HFFc6 (cell line): Measurements from ENCODE around the gene DFFA. TPM values are rescaled to one million over a fixed set of nuclear protein-coding genes. Genes with fewer than 3 reads are reported as not detected.
A peak's percentile ranks its signal among the peaks of the same experiment; 100 is the strongest.

Source experiments
- DNase-seq: peaks from one replicate; pipeline ENCODE4 v3.0.0-alpha.2; 2018
- H3K27ac Mint-ChIP-seq: 2 replicates; pipeline ENCODE4 v1.8.0; 2020; ENCODE audit warnings: mild to moderate bottlenecking, mixed read lengths
- H3K27me3 Mint-ChIP-seq: 2 replicates; pipeline ENCODE4 v1.8.0; 2021; ENCODE audit warnings: mild to moderate bottlenecking, moderate library complexity, mixed read lengths; ENCODE audit not compliant: insufficient read depth
- H3K36me3 Mint-ChIP-seq: 2 replicates; pipeline ENCODE4 v1.8.0; 2021; ENCODE audit warnings: low read depth, mixed read lengths
- H3K4me1 Mint-ChIP-seq: 2 replicates; pipeline ENCODE4 v1.8.0; 2020; ENCODE audit warnings: low read depth, mixed read lengths
- H3K4me3 Mint-ChIP-seq: 2 replicates; pipeline ENCODE4 v1.8.0; 2020; ENCODE audit warnings: mild to moderate bottlenecking, moderate library complexity, mixed read lengths
- H3K9me3 Mint-ChIP-seq: 2 replicates; pipeline ENCODE4 v1.8.0; 2020; ENCODE audit warnings: mild to moderate bottlenecking, mixed read lengths
- total RNA-seq, 6 experiments: library from RNA; stranded (reverse); fragmentation: NEBNext Ultra II Directional; extraction: Animal tissue kit (Norgen Biotek cat#: 25700); gene quantifications; 2 replicates in 1 of 6; 3 replicates in 5 of 6; pipeline ENCODE4 v1.2.3, GENCODE V29; 2021
- TF ChIP-seq, protein P1 (sequence below): fragments of 200-600 bp; sonication (generic); IDR thresholded peaks from 2 replicates; pipeline ENCODE4 v1.5.0; 2021; ENCODE audit warnings: antibody characterized with exemption, mild to moderate bottlenecking

Gene DFFA
- total RNA-seq, 6 experiments from 2014 or later = 44.1 to 58.6 (median 48.4) TPM

DNA sequence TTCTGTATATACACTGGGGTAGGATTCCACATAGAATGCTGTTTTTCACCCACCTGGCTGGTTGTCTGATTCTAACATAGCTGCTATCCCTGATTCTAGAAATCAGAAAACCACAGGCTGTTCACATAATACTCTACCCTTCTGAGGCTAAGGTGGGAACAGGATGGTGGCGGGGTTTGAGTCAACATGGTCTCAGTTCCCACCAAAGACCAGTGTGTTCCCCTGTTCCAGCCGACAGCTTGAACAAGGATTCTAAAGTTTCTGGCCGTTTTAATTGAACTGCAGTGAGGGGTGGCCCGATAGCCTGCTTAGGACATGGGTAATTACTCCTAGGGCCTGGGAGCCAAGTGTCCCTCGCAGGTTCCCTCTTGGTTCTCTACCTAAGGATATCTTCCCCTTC, 40.9 kb upstream of the DFFA start:
- H3K9me3 Mint-ChIP-seq = no peaks in the 10 kb centered on the region
- H3K4me3 Mint-ChIP-seq = no peak overlapping the region
- H3K27me3 Mint-ChIP-seq = peaks cover 4% of the 10 kb centered on the region
- H3K36me3 Mint-ChIP-seq = no peaks in the 10 kb centered on the region
- no peak for DNase-seq
- TF ChIP-seq, protein P1, sequence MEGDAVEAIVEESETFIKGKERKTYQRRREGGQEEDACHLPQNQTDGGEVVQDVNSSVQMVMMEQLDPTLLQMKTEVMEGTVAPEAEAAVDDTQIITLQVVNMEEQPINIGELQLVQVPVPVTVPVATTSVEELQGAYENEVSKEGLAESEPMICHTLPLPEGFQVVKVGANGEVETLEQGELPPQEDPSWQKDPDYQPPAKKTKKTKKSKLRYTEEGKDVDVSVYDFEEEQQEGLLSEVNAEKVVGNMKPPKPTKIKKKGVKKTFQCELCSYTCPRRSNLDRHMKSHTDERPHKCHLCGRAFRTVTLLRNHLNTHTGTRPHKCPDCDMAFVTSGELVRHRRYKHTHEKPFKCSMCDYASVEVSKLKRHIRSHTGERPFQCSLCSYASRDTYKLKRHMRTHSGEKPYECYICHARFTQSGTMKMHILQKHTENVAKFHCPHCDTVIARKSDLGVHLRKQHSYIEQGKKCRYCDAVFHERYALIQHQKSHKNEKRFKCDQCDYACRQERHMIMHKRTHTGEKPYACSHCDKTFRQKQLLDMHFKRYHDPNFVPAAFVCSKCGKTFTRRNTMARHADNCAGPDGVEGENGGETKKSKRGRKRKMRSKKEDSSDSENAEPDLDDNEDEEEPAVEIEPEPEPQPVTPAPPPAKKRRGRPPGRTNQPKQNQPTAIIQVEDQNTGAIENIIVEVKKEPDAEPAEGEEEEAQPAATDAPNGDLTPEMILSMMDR = no peak
- peaks cover 87% of the 10 kb centered on the region for H3K4me1 Mint-ChIP-seq
- peak overlapping the region; percentile 51 for H3K27ac Mint-ChIP-seq

DNA sequence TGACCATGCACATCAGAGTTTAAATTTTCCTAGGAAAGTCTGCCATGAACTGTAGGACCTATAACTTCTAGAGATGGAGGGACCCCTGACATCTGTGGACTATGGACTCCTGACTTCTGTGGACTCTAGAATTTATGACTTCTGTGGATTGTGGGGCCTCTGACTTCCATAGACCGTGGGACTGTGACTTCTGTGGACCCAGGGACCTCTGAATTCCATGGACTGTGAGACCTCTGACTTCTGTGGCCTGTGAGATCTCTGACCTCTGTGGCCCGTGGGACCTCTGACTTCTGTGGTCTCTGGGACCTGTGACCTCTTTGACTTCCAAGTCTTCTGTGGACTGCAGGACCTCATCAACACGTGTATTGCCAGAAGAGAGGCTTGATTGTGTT, 39.2 kb upstream of the DFFA start:
- no peak for DNase-seq
- Mint-ChIP-seq H3K27ac (peak overlapping the region; percentile 96), H3K4me3 (peak overlapping the region; percentile 80), H3K9me3 (no peaks in the 10 kb centered on the region), H3K4me1 (peaks cover 85% of the 10 kb centered on the region), H3K27me3 (no peaks in the 10 kb centered on the region; the same call in none of the 2 replicates), H3K36me3 (no peaks in the 10 kb centered on the region)
- TF ChIP-seq, protein P1 = no peak

DNA sequence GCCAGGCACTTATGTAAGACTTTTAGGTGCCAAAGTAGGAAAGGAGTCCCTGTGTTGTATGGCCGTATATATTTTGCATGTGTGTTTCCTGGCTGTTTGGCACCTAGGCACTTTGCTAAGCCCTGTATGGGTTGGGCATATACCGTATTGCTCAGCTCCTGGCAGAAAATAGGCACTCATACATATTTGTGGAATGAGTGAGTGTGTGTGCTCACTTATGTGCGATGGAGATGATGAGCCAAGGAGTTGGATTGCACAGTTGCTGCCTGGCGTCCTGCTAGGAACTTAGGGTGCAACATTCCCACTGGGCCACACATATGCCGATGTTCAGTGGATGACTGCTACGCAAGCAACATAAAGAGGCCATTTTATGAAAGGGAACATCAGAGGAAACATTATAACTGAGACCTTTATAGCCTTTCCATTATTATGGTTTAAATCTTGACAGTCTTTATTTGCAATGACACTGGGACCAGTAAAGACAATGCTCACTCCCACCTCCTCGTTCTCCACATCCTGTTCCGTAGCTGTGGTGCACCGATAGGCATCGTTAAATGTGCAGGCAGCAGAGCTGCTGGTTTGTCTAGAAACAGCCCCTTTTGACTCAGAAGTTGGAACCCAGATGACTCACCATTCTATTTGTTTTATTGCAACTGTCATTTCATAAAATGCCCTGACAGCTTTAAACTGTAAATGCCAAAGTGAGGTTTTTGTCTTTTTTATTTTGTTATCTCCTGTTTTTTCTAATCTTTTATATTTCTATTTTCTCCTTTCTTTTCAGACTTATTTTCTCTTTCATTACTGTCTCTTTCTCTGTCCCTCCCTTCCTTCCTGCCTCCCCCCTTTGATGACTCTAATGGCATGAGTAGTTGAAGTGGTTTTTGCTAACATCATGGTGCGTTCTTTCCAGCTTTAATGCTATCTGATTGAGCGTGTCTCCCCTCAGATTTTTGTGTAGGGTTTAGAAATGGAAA, 38.5 kb upstream of the DFFA start:
- H3K4me3 Mint-ChIP-seq = peak overlapping the region; percentile 80

DNA sequence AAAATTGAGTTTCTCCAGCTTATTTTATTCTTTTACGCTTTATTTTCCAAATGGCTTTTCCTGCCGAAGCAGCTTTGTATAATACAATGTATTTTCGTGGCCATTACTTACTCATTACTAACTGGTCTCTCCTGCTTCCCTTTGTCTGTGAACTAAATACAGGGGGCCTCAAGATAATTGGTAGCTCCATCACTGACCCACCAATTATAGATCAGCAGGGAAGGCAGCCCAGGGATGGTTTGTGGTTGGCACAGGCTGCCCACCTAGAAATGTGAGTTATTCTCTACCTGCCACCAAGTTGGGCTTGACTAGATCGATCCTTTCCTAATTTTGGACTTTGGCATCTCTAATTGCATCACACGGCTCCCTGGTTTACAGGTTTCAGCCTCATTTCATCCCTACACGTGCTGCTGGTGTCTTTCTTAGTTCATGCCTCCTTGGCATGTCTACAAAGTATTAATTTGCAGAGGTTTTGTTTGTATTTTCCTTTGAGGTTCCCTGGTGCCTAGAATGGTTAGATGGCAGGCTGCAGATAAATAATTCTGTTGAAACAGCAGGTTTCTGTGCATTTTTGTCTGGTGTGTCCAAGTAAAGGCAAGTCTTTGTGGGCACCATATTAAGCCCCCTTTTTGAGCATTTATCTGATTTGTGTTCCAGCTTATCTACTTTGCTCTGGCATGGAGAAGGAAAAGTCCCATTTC, 37.6 kb upstream of the DFFA start:
- H3K27me3 Mint-ChIP-seq = no peaks in the 10 kb centered on the region; the same call in 1 of the 2 replicates
- H3K4me3 Mint-ChIP-seq = peak overlapping the region; percentile 80
- TF ChIP-seq, protein P1 = no peak
- DNase-seq = no peak
- no peaks in the 10 kb centered on the region for H3K36me3 Mint-ChIP-seq
- H3K27ac Mint-ChIP-seq = peak overlapping the region; percentile 96
- H3K4me1 Mint-ChIP-seq = peaks cover 73% of the 10 kb centered on the region
- no peaks in the 10 kb centered on the region for H3K9me3 Mint-ChIP-seq

More for the DNA sequence above, 38.5 kb upstream of the DFFA start:
- TF ChIP-seq, protein P1 = no peak
- Mint-ChIP-seq H3K36me3 (no peaks in the 10 kb centered on the region), H3K27me3 (no peaks in the 10 kb centered on the region; the same call in none of the 2 replicates), H3K4me1 (peaks cover 78% of the 10 kb centered on the region), H3K27ac (peak overlapping the region; percentile 96), H3K9me3 (no peaks in the 10 kb centered on the region)
- DNase-seq = peak; percentile 94

DNA sequence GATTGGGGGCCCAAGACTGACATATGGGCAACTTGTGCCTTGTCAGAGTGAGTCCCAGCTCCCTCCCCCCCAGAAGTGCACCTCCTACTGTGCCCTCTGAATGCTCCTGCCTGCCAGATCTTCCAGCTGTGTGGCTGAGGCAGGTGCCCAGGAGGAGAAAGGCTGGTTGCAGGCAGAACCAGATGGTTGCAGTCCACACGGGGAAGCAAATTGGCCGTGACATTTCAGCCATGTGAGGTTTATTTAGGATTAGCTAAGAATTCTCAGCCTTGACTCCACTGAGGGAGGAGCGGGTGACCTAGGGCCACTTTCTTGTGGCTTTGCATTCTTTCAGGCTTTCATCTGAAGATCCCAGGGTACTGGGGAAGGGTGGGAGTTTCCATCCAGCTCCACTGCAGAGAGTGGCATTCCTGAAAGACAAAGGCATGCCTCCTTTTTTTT, 36.2 kb upstream of the DFFA start:
- TF ChIP-seq, protein P1 = no peak
- Mint-ChIP-seq H3K9me3 (no peaks in the 10 kb centered on the region), H3K4me1 (peaks cover 60% of the 10 kb centered on the region), H3K36me3 (no peaks in the 10 kb centered on the region), H3K4me3 (no peak overlapping the region), H3K27ac (no peak overlapping the region), H3K27me3 (no peaks in the 10 kb centered on the region; the same call in 1 of the 2 replicates)
- no peak for DNase-seq
